ENCODE data around the gene MYH3.
A peak's percentile ranks its signal among the peaks of the same experiment; 100 is the strongest.

DNA sequence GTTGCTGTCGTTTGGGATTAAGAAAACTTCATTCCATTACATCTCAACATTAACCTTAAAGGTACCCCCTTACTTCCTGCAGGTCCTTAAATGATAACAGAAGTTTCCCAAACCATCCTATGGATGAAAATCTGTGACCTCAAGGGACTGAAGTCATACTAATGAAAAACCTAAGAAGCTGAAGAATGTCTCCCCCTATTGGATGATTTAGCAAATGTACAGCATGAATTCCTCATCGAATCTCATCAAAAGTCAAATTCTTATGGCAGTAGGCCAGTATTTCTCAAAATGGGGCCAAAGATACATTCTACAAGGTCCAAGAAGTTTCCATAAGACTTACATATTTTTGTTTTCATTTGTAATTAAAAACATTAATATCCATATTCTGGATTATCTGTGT, 26.7 kb upstream of the MYH3 start:
- TF ChIP-seq, protein P1, sequence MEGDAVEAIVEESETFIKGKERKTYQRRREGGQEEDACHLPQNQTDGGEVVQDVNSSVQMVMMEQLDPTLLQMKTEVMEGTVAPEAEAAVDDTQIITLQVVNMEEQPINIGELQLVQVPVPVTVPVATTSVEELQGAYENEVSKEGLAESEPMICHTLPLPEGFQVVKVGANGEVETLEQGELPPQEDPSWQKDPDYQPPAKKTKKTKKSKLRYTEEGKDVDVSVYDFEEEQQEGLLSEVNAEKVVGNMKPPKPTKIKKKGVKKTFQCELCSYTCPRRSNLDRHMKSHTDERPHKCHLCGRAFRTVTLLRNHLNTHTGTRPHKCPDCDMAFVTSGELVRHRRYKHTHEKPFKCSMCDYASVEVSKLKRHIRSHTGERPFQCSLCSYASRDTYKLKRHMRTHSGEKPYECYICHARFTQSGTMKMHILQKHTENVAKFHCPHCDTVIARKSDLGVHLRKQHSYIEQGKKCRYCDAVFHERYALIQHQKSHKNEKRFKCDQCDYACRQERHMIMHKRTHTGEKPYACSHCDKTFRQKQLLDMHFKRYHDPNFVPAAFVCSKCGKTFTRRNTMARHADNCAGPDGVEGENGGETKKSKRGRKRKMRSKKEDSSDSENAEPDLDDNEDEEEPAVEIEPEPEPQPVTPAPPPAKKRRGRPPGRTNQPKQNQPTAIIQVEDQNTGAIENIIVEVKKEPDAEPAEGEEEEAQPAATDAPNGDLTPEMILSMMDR (IDR thresholded peaks at IDR 0.05; ENCODE audit: insufficient read depth, low read length) = peak; percentile 4
- TF ChIP-seq POLR2AphosphoS5 (IDR thresholded peaks at IDR 0.05; ENCODE audit: low read depth) = no peak
- no peak for TF ChIP-seq REST (IDR thresholded peaks at IDR 0.05; ENCODE audit: insufficient replicate concordance, low read depth)
